Heart right ventricle (tissue), 16 donors: ENCODE data around the gene FAAH. TPM values are rescaled to one million over a fixed set of nuclear protein-coding genes. Genes with fewer than 3 reads are reported as not detected.
A peak's percentile ranks its signal among the peaks of the same experiment; 100 is the strongest.
"Not testable (repeated sequence)": the region's sequence is repeated elsewhere in the genome, so short reads cannot be mapped to it uniquely, and the experiment has no call there.

ENCODE experiments used
- ATAC-seq, 8 donors: fragments of 200-7000 bp; cut with Tn5 transposase; one replicate each; pipeline ENCODE4 v1.9.1; 2020; ENCODE audit warnings: mild to moderate bottlenecking in 8 of 8, moderate library complexity in 8 of 8, moderate number of reproducible peaks in 1 of 8
- DNase-seq, 2 donors: peaks; one replicate each; pipeline ENCODE4 v3.0.0-alpha.2; 2020
- H3K27ac ChIP-seq, 10 donors: fragments of 200-600 bp; sonication (generic) in 2 of 10; one replicate each; pipeline versions ENCODE4 v1.5.0 to v1.8.0; 2020 to 2022; ENCODE audit warnings: mild to moderate bottlenecking in 3 of 10
- H3K27me3 ChIP-seq, 7 donors: fragments of 200-600 bp; one replicate each; pipeline ENCODE4 v1.8.0; 2021 to 2022; ENCODE audit warnings: mild to moderate bottlenecking in 2 of 7
- H3K36me3 ChIP-seq, 9 donors: fragments of 200-600 bp; sonication (generic) in 1 of 9; one replicate each; pipeline versions ENCODE4 v1.5.0 to v1.8.0; 2020 to 2022; ENCODE audit warnings: mild to moderate bottlenecking in 2 of 9
- H3K4me1 ChIP-seq, 9 donors: fragments of 200-600 bp; sonication (generic) in 1 of 9; one replicate each; pipeline versions ENCODE4 v1.5.0 to v1.8.0; 2020 to 2022; ENCODE audit warnings: mild to moderate bottlenecking in 4 of 9
- H3K4me3 ChIP-seq, 10 donors: fragments of 200-600 bp; sonication (generic) in 2 of 10; one replicate each; pipeline versions ENCODE4 v1.5.0 to v1.8.0; 2020 to 2022; ENCODE audit warnings: mild to moderate bottlenecking in 7 of 10, moderate library complexity in 2 of 10
- H3K9me3 ChIP-seq, 11 donors: fragments of 200-600 bp in 10 of 11; sonication (generic) in 2 of 11; one replicate each; pipeline versions ENCODE4 v1.5.0 to v1.8.0; 2013 to 2022; ENCODE audit warnings: mild to moderate bottlenecking in 2 of 11, control low read depth in 1 of 11, moderate library complexity in 1 of 11
- WGBS, 2 donors: extraction: QIAGEN DNeasy Blood & Tissue Kit; methylation state at CpG; one replicate each; pipeline ENCODE4 v1.1.7; 2013; ENCODE audit warnings: inconsistent platforms in 1 of 2; 5-methylcytosine and 5-hydroxymethylcytosine counted together
- intact Hi-C, 10 donors: fragments of 100-400 bp; cut with DNase I; formaldehyde crosslinking; loops; one replicate each; pipeline versions ENCODE4 v1.11.1 to v1.14.2; 2022
- polyA plus RNA-seq, 2 donors: library from polyadenylated mRNA; stranded (reverse); fragments of 200-250 nt; gene quantifications; one replicate each; pipeline ENCODE4 v1.2.3, GENCODE V29; 2013
- total RNA-seq, 10 donors: library from RNA; stranded (reverse); fragmentation: NEBNext Ultra II Directional in 3 of 10; extraction: Animal tissue kit (Norgen Biotek cat#: 25700) in 3 of 10; gene quantifications; one replicate each; pipeline versions ENCODE4 v1.2.1 to v1.2.4, GENCODE V29; 2021 to 2023
- TF ChIP-seq, protein P1 (sequence below), 9 donors: fragments of 200-600 bp; sonication (generic) in 2 of 9; IDR thresholded peaks; one replicate each; pipeline versions ENCODE4 v1.5.0 to v1.8.0; 2021 to 2022; ENCODE audit warnings: antibody characterized with exemption in 9 of 9, mild to moderate bottlenecking in 5 of 9, moderate library complexity in 1 of 9
- donor health status: Arrhythmogenic right ventricular cardiomyopathy.
- donor health status: ischemic (EF 13 %, LVEDD 7.1; RV severe dilation, severe dysfunction).
- donor health status: healthy with polysubstance abuse.
- donor health status: DM: no; HTN: yes; CAD: no.
- donor health status: DM: no; HTN: no; CAD: no.
- donor health status: ischemic (EF 25% LVEDD 6.9; RV normal size, moderate dysfunction).
- donor health status: ischemic (EF 25% LVEDD 5.7; RV mildly dilated, moderate dysfunction).
- donor health status: healthy.
- donor health status: DM: yes; HTN: yes; CAD: no.
- donor health status: Ischemic cardiomyopathy.
- donor health status: ischemic (EF 35%, LVEDD 5.7; RV mildly dilated, moderate dysfunction).
- donor health status: nonischemic (EF 11% LVEDD 7.7; RV severe dilation, severe dysfunction).
- donor health status: DM: yes; HTN: yes; CAD: no.
- donor health status: PGD.
- donor health status: ischemic (EF 29% LVEDD 5.4; RV normal size, mild dysfunction).
- donor health status: nonischemic (EF 23%, LVEDD 6.1; RV moderate dilation, normal function).

Gene FAAH
- total and polyA plus RNA-seq, 12 donors, result 1.8 to 16.4 (median 3.1) TPM

DNA sequence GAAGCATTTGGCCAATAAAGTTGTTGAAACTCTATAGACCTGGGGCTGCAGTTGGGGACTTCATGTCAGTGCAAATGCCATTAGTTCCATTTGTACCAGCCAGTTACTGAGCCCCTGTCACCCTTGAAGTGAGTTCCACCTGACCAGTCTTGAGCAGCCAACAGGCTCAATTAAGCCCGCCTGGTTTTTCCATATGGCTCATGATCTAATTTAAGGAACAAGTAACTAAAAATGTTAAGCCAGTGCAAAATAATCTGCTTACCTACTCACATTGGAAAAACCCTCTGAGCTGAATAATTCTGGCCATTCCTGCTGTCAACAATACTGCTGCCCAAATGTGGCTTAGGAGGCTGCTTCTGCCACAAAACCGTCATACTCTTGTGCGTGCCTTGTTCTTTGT lies 32.0 kb upstream of the FAAH start:
- Histone ChIP-seq H3K36me3 (peaks cover 0 to 98% (median 39%) of the 10 kb centered on the region in 9 donors), H3K27ac (no peak overlapping the region), H3K27me3 (no peaks in the 10 kb centered on the region), H3K4me1 (no peaks in the 10 kb centered on the region), H3K9me3 (no peaks in the 10 kb centered on the region), H3K4me3 (no peak overlapping the region)
- TF ChIP-seq, protein P1, sequence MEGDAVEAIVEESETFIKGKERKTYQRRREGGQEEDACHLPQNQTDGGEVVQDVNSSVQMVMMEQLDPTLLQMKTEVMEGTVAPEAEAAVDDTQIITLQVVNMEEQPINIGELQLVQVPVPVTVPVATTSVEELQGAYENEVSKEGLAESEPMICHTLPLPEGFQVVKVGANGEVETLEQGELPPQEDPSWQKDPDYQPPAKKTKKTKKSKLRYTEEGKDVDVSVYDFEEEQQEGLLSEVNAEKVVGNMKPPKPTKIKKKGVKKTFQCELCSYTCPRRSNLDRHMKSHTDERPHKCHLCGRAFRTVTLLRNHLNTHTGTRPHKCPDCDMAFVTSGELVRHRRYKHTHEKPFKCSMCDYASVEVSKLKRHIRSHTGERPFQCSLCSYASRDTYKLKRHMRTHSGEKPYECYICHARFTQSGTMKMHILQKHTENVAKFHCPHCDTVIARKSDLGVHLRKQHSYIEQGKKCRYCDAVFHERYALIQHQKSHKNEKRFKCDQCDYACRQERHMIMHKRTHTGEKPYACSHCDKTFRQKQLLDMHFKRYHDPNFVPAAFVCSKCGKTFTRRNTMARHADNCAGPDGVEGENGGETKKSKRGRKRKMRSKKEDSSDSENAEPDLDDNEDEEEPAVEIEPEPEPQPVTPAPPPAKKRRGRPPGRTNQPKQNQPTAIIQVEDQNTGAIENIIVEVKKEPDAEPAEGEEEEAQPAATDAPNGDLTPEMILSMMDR (IDR thresholded peaks at IDR 0.05), result no peak
- peak in 1 of 8 donors; percentile 31 for ATAC-seq
- 83 to 86% methylated on average over 3 of the region's 3 CpGs for WGBS, 2 donors
- DNase-seq, result no peak
- intact Hi-C loops, result no loop called here

DNA sequence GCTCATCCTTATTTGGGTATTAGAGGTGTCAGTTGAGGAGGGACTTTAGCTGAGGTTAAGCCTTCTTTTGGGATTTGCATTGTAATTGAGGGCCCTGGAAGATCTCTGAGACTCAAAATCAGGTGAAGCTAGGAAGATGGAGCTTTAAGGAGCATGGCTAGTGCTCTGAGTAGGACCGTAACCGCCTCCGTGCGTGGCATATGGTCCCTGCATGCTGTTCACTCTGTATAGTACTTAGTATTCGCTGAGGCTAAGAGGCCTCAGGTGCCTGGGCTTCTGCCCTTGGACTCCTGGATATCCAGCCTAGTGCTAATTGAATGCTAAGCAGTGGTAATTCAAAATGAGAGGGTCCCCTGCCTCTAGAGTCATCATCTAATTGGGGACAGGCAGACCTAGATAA lies 31.0 kb upstream of the FAAH start:
- H3K27ac ChIP-seq, result no peak overlapping the region
- no peak overlapping the region for H3K4me3 ChIP-seq
- ATAC-seq (no peak), DNase-seq (no peak)
- H3K27me3 ChIP-seq, result no peaks in the 10 kb centered on the region
- no peaks in the 10 kb centered on the region for H3K4me1 ChIP-seq
- TF ChIP-seq, protein P1 (IDR thresholded peaks at IDR 0.05), result no peak
- no peaks in the 10 kb centered on the region for H3K9me3 ChIP-seq
- peaks cover 0 to 98% (median 39%) of the 10 kb centered on the region in 9 donors for H3K36me3 ChIP-seq
- WGBS, 2 donors, result 94 to 97% methylated on average over 5 of the region's 5 CpGs
- intact Hi-C loops, result no loop called here

DNA sequence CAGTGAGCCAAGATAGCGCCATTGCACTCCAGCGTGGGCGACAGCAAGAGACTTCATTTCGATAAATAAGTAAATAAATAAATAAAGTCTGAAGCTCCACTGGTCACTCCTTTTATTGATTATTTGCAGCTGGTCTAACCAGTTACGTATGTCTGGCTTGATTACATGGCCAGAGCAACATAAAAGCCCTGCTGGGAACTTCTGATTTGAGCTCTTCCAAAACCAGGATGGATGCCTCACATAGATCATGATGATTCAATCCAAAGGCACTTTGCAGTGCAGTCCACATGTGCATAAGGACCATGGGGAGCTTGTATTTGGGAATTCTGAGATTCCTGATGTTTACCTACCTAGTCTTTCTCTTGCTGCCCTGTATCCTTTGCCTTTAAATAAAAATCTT lies 29.5 kb upstream of the FAAH start:
- Histone ChIP-seq H3K4me3 (no peak overlapping the region), H3K27me3 (no peaks in the 10 kb centered on the region), H3K27ac (no peak overlapping the region), H3K9me3 (no peaks in the 10 kb centered on the region), H3K4me1 (peaks cover 0 to 2% (median 0%) of the 10 kb centered on the region in 9 donors), H3K36me3 (peaks cover 0 to 97% (median 39%) of the 10 kb centered on the region in 9 donors)
- ATAC-seq, result no peak
- intact Hi-C loops, result no loop called here
- no peak for DNase-seq
- TF ChIP-seq, protein P1 (IDR thresholded peaks at IDR 0.05), result no peak
- 88 to 90% methylated on average over 5 of the region's 5 CpGs for WGBS, 2 donors

DNA sequence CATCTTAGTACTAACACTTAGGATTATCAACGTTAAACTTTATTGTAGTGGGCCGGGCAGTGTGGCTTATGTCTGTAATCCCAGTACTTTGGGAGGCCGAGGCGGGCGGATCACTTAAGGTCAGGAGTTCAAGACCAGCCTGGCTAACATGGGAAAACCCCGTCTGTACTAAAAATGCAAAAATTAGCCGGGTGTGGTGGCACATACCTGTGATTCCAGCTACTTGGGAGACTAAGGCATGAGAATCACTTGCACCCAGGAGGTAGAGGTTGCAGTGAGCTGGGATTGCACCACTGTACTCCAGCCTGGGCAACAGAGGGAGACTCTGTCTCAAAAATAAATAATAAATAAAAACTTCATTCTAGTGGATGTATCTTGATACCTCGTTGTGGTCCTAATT lies 28.3 kb upstream of the FAAH start:
- Histone ChIP-seq H3K4me1 (peaks cover 0 to 14% (median 0%) of the 10 kb centered on the region in 9 donors), H3K36me3 (peaks cover 0 to 87% (median 35%) of the 10 kb centered on the region in 9 donors)
- H3K27me3 ChIP-seq, H3K27ac ChIP-seq, ATAC-seq, H3K9me3 ChIP-seq, intact Hi-C loops, DNase-seq, H3K4me3 ChIP-seq: not testable (repeated sequence)
- 97 to 99% methylated on average over 8 of the region's 8 CpGs for WGBS, 2 donors

DNA sequence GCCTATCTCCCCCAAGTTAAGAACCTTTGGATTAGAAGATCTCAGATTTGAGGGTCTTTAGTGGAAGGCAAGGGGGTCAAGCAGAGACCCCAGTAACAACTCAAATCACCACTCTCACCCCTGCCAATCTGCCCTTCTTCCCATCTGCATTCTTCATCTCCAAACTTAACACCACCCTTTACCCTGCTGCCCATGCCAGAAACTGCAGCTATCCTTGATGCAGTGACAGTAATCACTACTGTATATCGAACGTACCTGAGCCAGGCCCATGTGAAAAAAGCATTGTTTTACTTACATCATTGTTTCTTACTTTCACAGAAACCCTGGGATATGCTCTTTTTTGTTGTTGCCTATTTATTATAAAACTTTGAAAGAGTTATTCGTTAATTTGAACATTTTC lies 27.0 kb upstream of the FAAH start:
- intact Hi-C loops, result no loop called here
- ATAC-seq (no peak), DNase-seq (no peak)
- H3K36me3 ChIP-seq, result peaks cover 0 to 74% (median 23%) of the 10 kb centered on the region in 9 donors
- no peak overlapping the region for H3K27ac ChIP-seq
- H3K9me3 ChIP-seq, result no peaks in the 10 kb centered on the region
- H3K4me3 ChIP-seq, result no peak overlapping the region
- H3K4me1 ChIP-seq, result peaks cover 0 to 17% (median 0%) of the 10 kb centered on the region in 9 donors
- 93 to 97% methylated on average over 3 of the region's 3 CpGs for WGBS, 2 donors
- TF ChIP-seq, protein P1 (IDR thresholded peaks at IDR 0.05), result no peak
- H3K27me3 ChIP-seq, result no peaks in the 10 kb centered on the region

DNA sequence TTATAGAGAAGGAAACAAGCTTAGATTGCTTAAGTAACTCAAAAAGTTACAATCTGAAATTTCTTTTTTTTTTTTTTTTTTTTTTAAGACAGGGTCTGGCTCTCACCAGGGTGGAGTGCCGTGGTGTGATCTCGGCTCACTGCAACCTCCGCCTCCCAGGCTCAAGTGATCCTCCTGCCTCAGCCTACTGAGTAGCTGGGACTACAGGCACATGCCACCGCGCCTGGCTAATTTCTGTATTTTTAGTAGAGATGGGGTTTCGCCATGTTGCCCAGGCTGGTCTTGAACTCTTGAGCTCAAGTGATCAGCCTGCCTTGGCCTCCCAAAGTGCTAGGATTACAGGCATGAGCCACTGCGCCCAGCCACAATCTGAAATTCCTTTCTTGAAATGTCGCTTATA lies 26.4 kb upstream of the FAAH start:
- Histone ChIP-seq H3K4me1 (peaks cover 0 to 17% (median 0%) of the 10 kb centered on the region in 9 donors), H3K36me3 (peaks cover 0 to 68% (median 17%) of the 10 kb centered on the region in 9 donors)
- 97 to 98% methylated on average over 8 of the region's 8 CpGs for WGBS, 2 donors
- intact Hi-C loops, H3K27me3 ChIP-seq, DNase-seq, H3K27ac ChIP-seq, H3K9me3 ChIP-seq, ATAC-seq, H3K4me3 ChIP-seq: not testable (repeated sequence)
